HL-60 (cell line): ENCODE data around the gene KRTAP22-2.

Experiments used
- GABPA ChIP-seq: IDR thresholded peaks from 2 replicates; pipeline ENCODE4 v1.6.1; 2012; ENCODE audit warnings: low read depth
- POLR2AphosphoS5 ChIP-seq: IDR thresholded peaks from 2 replicates; pipeline ENCODE4 v1.6.1; 2012; ENCODE audit warnings: low read depth
- SPI1 ChIP-seq: IDR thresholded peaks from 2 replicates; pipeline ENCODE4 v1.6.1; 2012; ENCODE audit warnings: low read depth, mild to moderate bottlenecking, borderline replicate concordance
- TF ChIP-seq, protein P1 (sequence below): IDR thresholded peaks from one replicate; pipeline ENCODE4 v1.5.1; 2011; ENCODE audit warnings: low read length, control low read depth, inconsistent platforms; ENCODE audit not compliant: insufficient read depth
- TF ChIP-seq, protein P2 (sequence below): IDR thresholded peaks from 2 replicates; pipeline ENCODE4 v1.6.1; 2012; ENCODE audit warnings: low read depth; ENCODE audit not compliant: insufficient replicate concordance

DNA sequence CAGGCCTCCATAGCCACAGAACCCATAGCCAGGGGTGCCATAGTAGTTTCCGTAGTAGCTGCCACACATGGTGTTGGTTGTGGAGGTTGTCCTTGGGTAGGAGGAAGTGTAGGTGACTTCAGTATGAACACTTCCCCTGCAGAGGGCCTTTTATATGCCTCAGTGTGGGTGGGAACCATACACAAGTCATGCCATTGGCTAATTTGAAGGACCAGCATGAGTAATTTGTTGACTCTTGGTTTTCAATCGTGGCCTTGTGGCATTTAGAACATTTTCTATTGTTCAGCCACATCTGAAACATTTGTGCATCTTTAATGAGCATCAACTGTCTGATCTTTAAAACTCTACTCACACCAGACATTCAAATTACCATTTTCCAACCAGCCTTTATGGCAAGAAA is 23.6 kb upstream of the KRTAP22-2 start, which contains the start of gene KRTAP6-1:
- TF ChIP-seq, protein P1, sequence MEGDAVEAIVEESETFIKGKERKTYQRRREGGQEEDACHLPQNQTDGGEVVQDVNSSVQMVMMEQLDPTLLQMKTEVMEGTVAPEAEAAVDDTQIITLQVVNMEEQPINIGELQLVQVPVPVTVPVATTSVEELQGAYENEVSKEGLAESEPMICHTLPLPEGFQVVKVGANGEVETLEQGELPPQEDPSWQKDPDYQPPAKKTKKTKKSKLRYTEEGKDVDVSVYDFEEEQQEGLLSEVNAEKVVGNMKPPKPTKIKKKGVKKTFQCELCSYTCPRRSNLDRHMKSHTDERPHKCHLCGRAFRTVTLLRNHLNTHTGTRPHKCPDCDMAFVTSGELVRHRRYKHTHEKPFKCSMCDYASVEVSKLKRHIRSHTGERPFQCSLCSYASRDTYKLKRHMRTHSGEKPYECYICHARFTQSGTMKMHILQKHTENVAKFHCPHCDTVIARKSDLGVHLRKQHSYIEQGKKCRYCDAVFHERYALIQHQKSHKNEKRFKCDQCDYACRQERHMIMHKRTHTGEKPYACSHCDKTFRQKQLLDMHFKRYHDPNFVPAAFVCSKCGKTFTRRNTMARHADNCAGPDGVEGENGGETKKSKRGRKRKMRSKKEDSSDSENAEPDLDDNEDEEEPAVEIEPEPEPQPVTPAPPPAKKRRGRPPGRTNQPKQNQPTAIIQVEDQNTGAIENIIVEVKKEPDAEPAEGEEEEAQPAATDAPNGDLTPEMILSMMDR = no peak
- TF ChIP-seq SPI1 = no peak
- TF ChIP-seq POLR2AphosphoS5 = no peak
- TF ChIP-seq GABPA = no peak
- TF ChIP-seq, protein P2, sequence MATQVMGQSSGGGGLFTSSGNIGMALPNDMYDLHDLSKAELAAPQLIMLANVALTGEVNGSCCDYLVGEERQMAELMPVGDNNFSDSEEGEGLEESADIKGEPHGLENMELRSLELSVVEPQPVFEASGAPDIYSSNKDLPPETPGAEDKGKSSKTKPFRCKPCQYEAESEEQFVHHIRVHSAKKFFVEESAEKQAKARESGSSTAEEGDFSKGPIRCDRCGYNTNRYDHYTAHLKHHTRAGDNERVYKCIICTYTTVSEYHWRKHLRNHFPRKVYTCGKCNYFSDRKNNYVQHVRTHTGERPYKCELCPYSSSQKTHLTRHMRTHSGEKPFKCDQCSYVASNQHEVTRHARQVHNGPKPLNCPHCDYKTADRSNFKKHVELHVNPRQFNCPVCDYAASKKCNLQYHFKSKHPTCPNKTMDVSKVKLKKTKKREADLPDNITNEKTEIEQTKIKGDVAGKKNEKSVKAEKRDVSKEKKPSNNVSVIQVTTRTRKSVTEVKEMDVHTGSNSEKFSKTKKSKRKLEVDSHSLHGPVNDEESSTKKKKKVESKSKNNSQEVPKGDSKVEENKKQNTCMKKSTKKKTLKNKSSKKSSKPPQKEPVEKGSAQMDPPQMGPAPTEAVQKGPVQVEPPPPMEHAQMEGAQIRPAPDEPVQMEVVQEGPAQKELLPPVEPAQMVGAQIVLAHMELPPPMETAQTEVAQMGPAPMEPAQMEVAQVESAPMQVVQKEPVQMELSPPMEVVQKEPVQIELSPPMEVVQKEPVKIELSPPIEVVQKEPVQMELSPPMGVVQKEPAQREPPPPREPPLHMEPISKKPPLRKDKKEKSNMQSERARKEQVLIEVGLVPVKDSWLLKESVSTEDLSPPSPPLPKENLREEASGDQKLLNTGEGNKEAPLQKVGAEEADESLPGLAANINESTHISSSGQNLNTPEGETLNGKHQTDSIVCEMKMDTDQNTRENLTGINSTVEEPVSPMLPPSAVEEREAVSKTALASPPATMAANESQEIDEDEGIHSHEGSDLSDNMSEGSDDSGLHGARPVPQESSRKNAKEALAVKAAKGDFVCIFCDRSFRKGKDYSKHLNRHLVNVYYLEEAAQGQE = no peak
